ENCODE results near the gene HBE1.
A peak's percentile ranks its signal among the peaks of the same experiment; 100 is the strongest.
"Not testable (repeated sequence)": the region's sequence is repeated elsewhere in the genome, so short reads cannot be mapped to it uniquely, and the experiment has no call there.

Gene HBE1

DNA sequence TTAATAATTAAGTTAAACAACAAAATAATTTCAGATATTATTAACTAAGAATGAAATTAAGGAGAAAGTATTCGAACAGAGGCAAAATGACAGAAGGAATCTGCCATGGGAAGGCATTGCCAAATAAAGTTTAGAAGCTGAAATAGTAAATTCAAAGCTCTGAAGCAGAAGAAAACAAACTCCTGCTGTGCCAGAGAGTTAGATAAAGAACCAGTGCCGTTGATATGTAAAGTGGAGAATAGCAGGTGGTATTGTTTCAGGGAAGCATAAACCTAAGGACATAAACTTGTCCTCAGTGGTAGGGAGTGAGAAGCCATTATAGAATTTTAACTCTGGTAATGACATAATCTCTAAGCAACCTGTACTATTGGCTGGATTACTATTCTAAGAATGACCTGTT is 12.4 kb downstream of the HBE1 start:
- no peak overlapping the region for H4K5ac ChIP-seq (ENCODE audit: low read length)
- no peak overlapping the region for H3K9ac ChIP-seq (ENCODE audit: low read length)
- no peaks in the 10 kb centered on the region for H3K79me1 ChIP-seq (ENCODE audit: low read length)
- H2BK120ac ChIP-seq (ENCODE audit: low read depth, low read length): no peak overlapping the region
- H3K4me1 ChIP-seq (ENCODE audit: control insufficient read depth, low read depth, low read length): no peaks in the 10 kb centered on the region
- H3K4ac ChIP-seq (ENCODE audit: low read depth, low read length): no peak overlapping the region
- H3K56ac ChIP-seq (ENCODE audit: low read length): no peak overlapping the region
- H2BK5ac ChIP-seq (ENCODE audit: low read length): no peak overlapping the region
- DNase-seq: peak; percentile 72
- H2AK5ac ChIP-seq (ENCODE audit: low read length): no peak overlapping the region
- no peaks in the 10 kb centered on the region for H3K36me3 ChIP-seq (ENCODE audit: control insufficient read depth, insufficient read depth, low read length)
- H3K27me3 ChIP-seq (ENCODE audit: insufficient read depth, low read length, poor library complexity): no peaks in the 10 kb centered on the region
- no peak overlapping the region for H3K27ac ChIP-seq (ENCODE audit: low read depth, low read length)
- H3K18ac ChIP-seq (ENCODE audit: low read length): no peak overlapping the region
- H3K4me2 ChIP-seq (ENCODE audit: low read length): no peak overlapping the region
- no peak overlapping the region for H3K23ac ChIP-seq (ENCODE audit: low read length)
- no peak overlapping the region for H2BK15ac ChIP-seq (replicated peaks; ENCODE audit: low read depth)
- no peak overlapping the region for H4K8ac ChIP-seq (ENCODE audit: low read depth, low read length)
- no peaks in the 10 kb centered on the region for H3K79me2 ChIP-seq (ENCODE audit: control insufficient read depth, insufficient read depth, low read length)
- no CpG with 5 or more reads among the region's 2 CpGs for WGBS (ENCODE audit: extremely low coverage, insufficient coverage, low lambda C conversion rate)
- no peak overlapping the region for H3K4me3 ChIP-seq (ENCODE audit: low read length)

DNA sequence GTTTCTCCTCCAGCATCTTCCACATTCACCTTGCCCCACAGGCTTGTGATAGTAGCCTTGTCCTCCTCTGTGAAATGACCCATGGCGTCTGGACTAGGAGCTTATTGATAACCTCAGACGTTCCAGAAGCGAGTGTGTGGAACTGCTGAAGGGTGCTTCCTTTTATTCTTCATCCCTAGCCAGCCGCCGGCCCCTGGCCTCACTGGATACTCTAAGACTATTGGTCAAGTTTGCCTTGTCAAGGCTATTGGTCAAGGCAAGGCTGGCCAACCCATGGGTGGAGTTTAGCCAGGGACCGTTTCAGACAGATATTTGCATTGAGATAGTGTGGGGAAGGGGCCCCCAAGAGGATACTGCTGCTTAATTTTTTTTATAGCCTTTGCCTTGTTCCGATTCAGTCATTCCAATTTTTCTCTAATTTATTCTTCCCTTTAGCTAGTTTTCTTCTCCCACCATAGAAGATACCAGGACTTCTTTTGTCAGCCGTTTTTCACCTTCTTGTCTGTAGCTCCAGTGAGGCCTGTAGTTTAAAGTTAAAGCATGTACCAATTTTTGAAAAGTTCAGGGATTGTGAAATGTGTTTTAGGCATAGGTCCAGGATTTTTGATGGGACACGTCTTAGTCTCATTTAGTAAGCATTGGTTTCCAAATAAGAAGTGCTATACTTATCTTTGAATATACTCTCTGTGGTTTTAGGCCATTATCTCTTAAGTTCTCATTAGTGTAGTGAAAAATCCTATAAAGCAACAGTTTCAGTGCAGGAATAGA is 14.9 kb downstream of the HBE1 start, which contains the start of gene HBG2:
Gene HBG2, minus strand, starts transcription at position 136 of the 768 bp plus-strand sequence. Its CDS starts 53 bp downstream, at position 83.
- H3K4ac ChIP-seq (ENCODE audit: low read depth, low read length); H4K5ac ChIP-seq (ENCODE audit: low read length); H2BK15ac ChIP-seq (replicated peaks; ENCODE audit: low read depth); H2AK5ac ChIP-seq (ENCODE audit: low read length); H3K36me3 ChIP-seq (ENCODE audit: control insufficient read depth, insufficient read depth, low read length); H2BK5ac ChIP-seq (ENCODE audit: low read length); H3K23ac ChIP-seq (ENCODE audit: low read length); H3K4me2 ChIP-seq (ENCODE audit: low read length); H3K4me3 ChIP-seq (ENCODE audit: low read length); H3K4me1 ChIP-seq (ENCODE audit: control insufficient read depth, low read depth, low read length); H2BK120ac ChIP-seq (ENCODE audit: low read depth, low read length); H3K9ac ChIP-seq (ENCODE audit: low read length); H3K27ac ChIP-seq (ENCODE audit: low read depth, low read length); H4K8ac ChIP-seq (ENCODE audit: low read depth, low read length); H3K56ac ChIP-seq (ENCODE audit: low read length); DNase-seq; H3K79me1 ChIP-seq (ENCODE audit: low read length); H3K27me3 ChIP-seq (ENCODE audit: insufficient read depth, low read length, poor library complexity); H3K18ac ChIP-seq (ENCODE audit: low read length); H3K79me2 ChIP-seq (ENCODE audit: control insufficient read depth, insufficient read depth, low read length): not testable (repeated sequence)
- no CpG with 5 or more reads among the region's 9 CpGs for WGBS (ENCODE audit: extremely low coverage, insufficient coverage, low lambda C conversion rate)

DNA sequence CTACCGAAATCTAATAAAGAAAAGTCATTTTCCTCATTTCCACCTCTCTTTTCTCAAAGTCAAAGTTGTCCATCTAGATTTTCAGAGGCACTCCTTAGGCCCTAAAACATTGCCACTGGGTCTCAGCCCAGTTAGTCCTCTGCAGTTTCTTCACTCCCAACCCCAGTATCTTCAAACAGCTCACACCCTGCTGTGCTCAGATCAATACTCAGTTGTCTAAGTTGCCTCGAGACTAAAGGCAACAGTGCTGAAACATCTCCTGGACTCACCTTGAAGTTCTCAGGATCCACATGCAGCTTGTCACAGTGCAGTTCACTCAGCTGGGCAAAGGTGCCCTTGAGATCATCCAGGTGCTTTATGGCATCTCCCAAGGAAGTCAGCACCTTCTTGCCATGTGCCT is 15.7 kb downstream of the HBE1 start:
- DNase-seq; H3K27me3 ChIP-seq (ENCODE audit: insufficient read depth, low read length, poor library complexity); H3K18ac ChIP-seq (ENCODE audit: low read length): not testable (repeated sequence)

DNA sequence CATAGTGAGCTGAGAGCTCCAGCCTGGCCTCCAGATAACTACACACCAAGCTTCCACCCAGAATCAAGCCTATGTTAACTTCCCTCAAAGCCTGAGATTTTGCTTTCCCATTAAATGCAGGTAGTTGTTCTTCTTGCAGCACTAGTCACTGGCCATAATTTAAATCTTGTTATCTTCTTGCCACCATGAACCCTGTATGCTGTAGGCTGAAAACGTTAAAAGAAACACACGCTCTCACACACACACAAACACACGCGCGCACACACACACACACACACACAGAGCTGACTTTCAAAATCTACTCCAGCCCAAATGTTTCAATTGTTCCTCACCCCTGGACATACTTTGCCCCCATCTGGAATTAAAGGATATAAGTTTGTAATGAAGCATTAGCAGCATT is 16.3 kb downstream of the HBE1 start:
- not testable (repeated sequence) for H3K27me3 ChIP-seq (ENCODE audit: insufficient read depth, low read length, poor library complexity); H2AK5ac ChIP-seq (ENCODE audit: low read length); H3K79me1 ChIP-seq (ENCODE audit: low read length); H4K5ac ChIP-seq (ENCODE audit: low read length); H3K9ac ChIP-seq (ENCODE audit: low read length); H3K18ac ChIP-seq (ENCODE audit: low read length); DNase-seq; H3K4me1 ChIP-seq (ENCODE audit: control insufficient read depth, low read depth, low read length); H3K56ac ChIP-seq (ENCODE audit: low read length); H2BK5ac ChIP-seq (ENCODE audit: low read length); H3K23ac ChIP-seq (ENCODE audit: low read length); H3K4me3 ChIP-seq (ENCODE audit: low read length); H2BK120ac ChIP-seq (ENCODE audit: low read depth, low read length); H3K79me2 ChIP-seq (ENCODE audit: control insufficient read depth, insufficient read depth, low read length); H2BK15ac ChIP-seq (replicated peaks; ENCODE audit: low read depth); H4K8ac ChIP-seq (ENCODE audit: low read depth, low read length); H3K27ac ChIP-seq (ENCODE audit: low read depth, low read length); H3K4ac ChIP-seq (ENCODE audit: low read depth, low read length); H3K36me3 ChIP-seq (ENCODE audit: control insufficient read depth, insufficient read depth, low read length); H3K4me2 ChIP-seq (ENCODE audit: low read length)
- WGBS (ENCODE audit: extremely low coverage, insufficient coverage, low lambda C conversion rate): no CpG with 5 or more reads among the region's 5 CpGs

More for the DNA sequence above, 15.7 kb downstream of the HBE1 start:
- not testable (repeated sequence) for H3K4me1 ChIP-seq (ENCODE audit: control insufficient read depth, low read depth, low read length); H3K79me1 ChIP-seq (ENCODE audit: low read length); H3K27ac ChIP-seq (ENCODE audit: low read depth, low read length); H2AK5ac ChIP-seq (ENCODE audit: low read length); H3K56ac ChIP-seq (ENCODE audit: low read length); H3K4me2 ChIP-seq (ENCODE audit: low read length); H2BK15ac ChIP-seq (replicated peaks; ENCODE audit: low read depth); H3K23ac ChIP-seq (ENCODE audit: low read length); H3K4ac ChIP-seq (ENCODE audit: low read depth, low read length); H4K8ac ChIP-seq (ENCODE audit: low read depth, low read length); H2BK5ac ChIP-seq (ENCODE audit: low read length); H2BK120ac ChIP-seq (ENCODE audit: low read depth, low read length); H3K9ac ChIP-seq (ENCODE audit: low read length); H3K79me2 ChIP-seq (ENCODE audit: control insufficient read depth, insufficient read depth, low read length); H3K4me3 ChIP-seq (ENCODE audit: low read length); H4K5ac ChIP-seq (ENCODE audit: low read length); H3K36me3 ChIP-seq (ENCODE audit: control insufficient read depth, insufficient read depth, low read length)
- no CpG with 5 or more reads among the region's 2 CpGs for WGBS (ENCODE audit: extremely low coverage, insufficient coverage, low lambda C conversion rate)

DNA sequence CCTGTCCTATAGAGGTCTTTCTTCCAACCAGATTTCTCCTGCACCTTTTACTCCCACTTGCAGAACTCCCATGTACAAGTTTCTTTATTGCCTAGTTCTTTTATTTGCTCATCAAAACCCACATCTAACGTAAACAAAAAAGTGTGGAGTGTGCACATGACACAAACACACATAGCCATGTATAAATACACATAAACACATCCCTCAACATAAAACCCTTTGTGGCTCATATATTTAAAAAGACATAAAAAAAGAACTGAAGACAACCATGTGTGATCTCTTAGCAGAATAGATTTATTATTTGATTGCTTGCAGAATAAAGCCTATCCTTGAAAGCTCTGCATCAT is 16.9 kb downstream of the HBE1 start:
- H3K9ac ChIP-seq (ENCODE audit: low read length): no peak overlapping the region
- H3K27me3 ChIP-seq (ENCODE audit: insufficient read depth, low read length, poor library complexity): no peaks in the 10 kb centered on the region
- no peak for DNase-seq
- no peak overlapping the region for H3K4me3 ChIP-seq (ENCODE audit: low read length)
- no peak overlapping the region for H2BK120ac ChIP-seq (ENCODE audit: low read depth, low read length)
- H2AK5ac ChIP-seq (ENCODE audit: low read length): no peak overlapping the region
- no peak overlapping the region for H4K5ac ChIP-seq (ENCODE audit: low read length)
- no peaks in the 10 kb centered on the region for H3K79me2 ChIP-seq (ENCODE audit: control insufficient read depth, insufficient read depth, low read length)
- H3K23ac ChIP-seq (ENCODE audit: low read length): no peak overlapping the region
- no peak overlapping the region for H3K18ac ChIP-seq (ENCODE audit: low read length)
- no peak overlapping the region for H3K56ac ChIP-seq (ENCODE audit: low read length)
- H3K4ac ChIP-seq (ENCODE audit: low read depth, low read length): no peak overlapping the region
- H2BK15ac ChIP-seq (replicated peaks; ENCODE audit: low read depth): no peak overlapping the region
- H3K79me1 ChIP-seq (ENCODE audit: low read length): no peaks in the 10 kb centered on the region
- no CpG with 5 or more reads among the region's 1 CpG for WGBS (ENCODE audit: extremely low coverage, insufficient coverage, low lambda C conversion rate)
- H3K27ac ChIP-seq (ENCODE audit: low read depth, low read length): no peak overlapping the region
- H3K4me2 ChIP-seq (ENCODE audit: low read length): no peak overlapping the region
- no peak overlapping the region for H4K8ac ChIP-seq (ENCODE audit: low read depth, low read length)
- H3K36me3 ChIP-seq (ENCODE audit: control insufficient read depth, insufficient read depth, low read length): no peaks in the 10 kb centered on the region
- no peak overlapping the region for H2BK5ac ChIP-seq (ENCODE audit: low read length)
- no peaks in the 10 kb centered on the region for H3K4me1 ChIP-seq (ENCODE audit: control insufficient read depth, low read depth, low read length)
